Astrocyte (in vitro differentiated cells and primary cell): ENCODE results near the gene MS4A10.

Experiments used
- CTCF ChIP-seq: IDR thresholded peaks from 2 replicates; pipeline ENCODE4 v1.5.1; 2011; ENCODE audit warnings: low read depth, mild to moderate bottlenecking, inconsistent platforms, low read length, moderate library complexity; ENCODE audit not compliant: insufficient read depth
- EZH2 ChIP-seq: IDR thresholded peaks from 2 replicates; pipeline ENCODE4 v1.6.1; 2012; ENCODE audit warnings: mild to moderate bottlenecking, low read length, inconsistent platforms; ENCODE audit not compliant: insufficient read depth

DNA sequence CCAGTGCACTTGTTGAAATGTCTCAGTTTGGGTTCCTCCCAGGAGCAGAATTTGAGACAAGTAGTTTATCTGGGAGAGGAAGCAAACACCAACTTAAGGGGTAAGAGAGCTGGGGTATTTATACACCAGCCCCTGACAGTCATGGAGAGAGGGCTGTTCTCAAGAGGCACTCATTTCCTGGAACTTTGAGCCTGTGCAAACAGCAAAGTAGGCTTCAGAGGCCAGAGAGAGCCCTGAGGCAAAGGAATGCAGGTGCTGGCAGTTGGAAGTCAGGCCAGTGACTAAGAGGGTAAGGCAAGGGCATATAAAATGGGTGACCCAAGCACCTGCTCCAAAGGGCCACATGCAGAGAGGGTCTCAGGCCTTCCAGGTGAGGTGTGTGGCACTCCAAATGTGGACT is 44.6 kb upstream of the MS4A10 start:
- TF ChIP-seq CTCF (no peak), EZH2 (no peak)
